Measurements from ENCODE around the gene CFAP74. TPM values are rescaled to one million over a fixed set of nuclear protein-coding genes. Genes with fewer than 3 reads are reported as not detected.

Gene CFAP74
- total and polyA plus RNA-seq, 2 of the 4 experiments (the other 2 are of a cell fraction), result not detected

DNA sequence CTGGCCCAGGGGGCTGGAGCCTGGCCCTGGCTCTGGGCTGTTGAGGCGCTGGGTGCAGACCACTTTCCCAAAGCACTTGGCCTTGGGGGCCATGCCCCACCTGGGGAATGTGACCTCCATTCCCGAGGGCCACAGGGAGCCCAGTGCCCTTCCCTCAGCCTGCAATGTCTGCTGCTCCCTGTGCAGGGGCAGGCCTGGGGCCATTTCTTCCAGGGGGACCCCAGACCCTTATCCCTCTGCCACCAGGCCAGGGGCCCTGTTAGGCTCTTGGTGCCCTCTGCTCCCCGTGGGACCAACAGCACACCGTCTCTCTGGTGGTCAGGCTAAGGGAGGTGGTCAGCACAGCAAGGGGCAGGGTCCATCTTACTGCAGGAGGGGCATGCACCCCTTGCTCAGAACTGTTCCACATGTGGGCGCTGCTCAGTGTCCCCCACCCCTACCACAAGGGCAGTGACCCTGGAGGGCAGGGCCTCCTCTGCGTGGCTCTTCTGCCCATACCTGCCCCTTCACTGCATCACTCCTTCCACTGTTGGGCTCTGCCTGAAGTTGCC is 83.5 kb downstream of the CFAP74 start:
- Histone ChIP-seq H3K23ac (ENCODE audit: low read depth, low read length) (no peak overlapping the region), H3K4me3 (ENCODE audit: insufficient read depth, low read depth, low read length) (no peak overlapping the region), H3K27ac (ENCODE audit: insufficient read depth, low read length) (no peak overlapping the region), H4K5ac (ENCODE audit: low read depth, low read length) (no peak overlapping the region), H3K4me1 (ENCODE audit: control insufficient read depth, insufficient read depth, low read length) (peaks cover 2% of the 10 kb centered on the region; the same call in 1 of the 2 replicates), H3K9me1 (ENCODE audit: insufficient read depth, low read length) (peaks cover 4% of the 10 kb centered on the region; the same call in 1 of the 2 replicates), H2BK120ac (ENCODE audit: low read depth, low read length) (no peak overlapping the region), H3K9ac (ENCODE audit: low read depth, low read length) (no peak overlapping the region), H3K79me1 (ENCODE audit: low read depth in 1 of 2, low read length in 2 of 2) (no peaks in the 10 kb centered on the region), H2AK9ac (replicated peaks; ENCODE audit: low read depth, low read length, poor library complexity) (peak overlapping the region; percentile 91), H2AK5ac (ENCODE audit: low read depth, low read length) (peak overlapping the region; percentile 28; the same call in 1 of the 2 replicates), H3K27me3 (ENCODE audit: control insufficient read depth, insufficient read depth, low read length) (peaks cover 4% of the 10 kb centered on the region; the same call in 1 of the 2 replicates), H2BK20ac (ENCODE audit: low read depth, low read length) (no peak overlapping the region), H3K56ac (ENCODE audit: extremely low read depth, insufficient read depth, low read length) (no peak overlapping the region), H3K36me3 (ENCODE audit: control insufficient read depth, insufficient read depth, low read length) (no peaks in the 10 kb centered on the region), H4K91ac (ENCODE audit: insufficient read depth, low read depth, low read length) (no peak overlapping the region), H3K9me3 (ENCODE audit: control insufficient read depth, insufficient read depth, low read length) (no peaks in the 10 kb centered on the region), H4K8ac (ENCODE audit: low read depth in 2 of 2, low read length in 2 of 2) (no peak overlapping the region), H3K4me2 (ENCODE audit: low read depth, low read length) (no peak overlapping the region), H2AFZ (replicated peaks; ENCODE audit: low read length, poor library complexity) (peak overlapping the region; percentile 92), H3K4ac (ENCODE audit: low read depth, low read length) (no peak overlapping the region), H3K18ac (ENCODE audit: low read depth, low read length) (no peak overlapping the region), H4K20me1 (ENCODE audit: insufficient read depth, low read length) (no peaks in the 10 kb centered on the region), H3K14ac (replicated peaks; ENCODE audit: low read depth, low read length) (no peak overlapping the region), H2BK15ac (ENCODE audit: low read depth, low read length) (no peak overlapping the region), H2BK5ac (ENCODE audit: low read depth, low read length, poor library complexity, severe bottlenecking) (no peak overlapping the region)
- intact Hi-C loops (cut with micrococcal nuclease), result no loop called here
- in situ Hi-C loops (cut with MboI; ENCODE audit: low sequenced_read_pairs), result no loop called here
- no TSS peak for BruUV-seq (replicated peaks)
- WGBS, 2 experiments (ENCODE audit: extremely low coverage in 2 of 2, insufficient read length in 1 of 2), result 93% methylated on average over 2 of the region's 6 CpGs; no CpG with 5 or more reads in 1 of the 2 experiments
- ATAC-seq (ENCODE audit: low read depth), result no peak
- TF ChIP-seq POLR2A (IDR thresholded peaks at IDR 0.05; ENCODE audit: low read depth, low read length) (no peak), FOS (IDR thresholded peaks at IDR 0.05; ENCODE audit: low read depth, low read length) (no peak), ELK1 (IDR thresholded peaks at IDR 0.05; ENCODE audit: borderline replicate concordance, low read depth, low read length) (no peak), MAZ (IDR thresholded peaks at IDR 0.05; ENCODE audit: borderline replicate concordance, low read depth, low read length) (no peak), NFE2L2 (IDR thresholded peaks at IDR 0.05; ENCODE audit: low read depth, low read length) (no peak), RFX5 (IDR thresholded peaks at IDR 0.05; ENCODE audit: low read depth, low read length) (no peak), RAD21 (IDR thresholded peaks at IDR 0.05; ENCODE audit: low read length) (no peak), CHD1 (IDR thresholded peaks at IDR 0.05; ENCODE audit: low read depth, low read length) (no peak), SMC3 (IDR thresholded peaks at IDR 0.05; ENCODE audit: low read depth, low read length) (no peak)
- dilution Hi-C loops (cut with HindIII; ENCODE audit: low sequenced_read_pairs, unreplicated experiment), result no loop called here
- ChIA-PET POLR2A (ENCODE audit: unreplicated experiment) (no interaction called here), CTCF (no interaction called here)
- no peak for DNase-seq
